ENCODE results near the gene CFAP91.
"Not testable (repeated sequence)": the region's sequence is repeated elsewhere in the genome, so short reads cannot be mapped to it uniquely, and the experiment has no call there.

Gene CFAP91

GRCh38 chr3:119672776-119673175 lies 30.0 kb upstream of the CFAP91 start:
- H3K4me3 Mint-ChIP-seq, result no peak overlapping the region
- peaks cover 48% of the 10 kb centered on the region for H3K4me1 Mint-ChIP-seq (ENCODE audit: low read depth)
- peaks cover 5% of the 10 kb centered on the region for H3K36me3 Mint-ChIP-seq
- H3K9me3 Mint-ChIP-seq (ENCODE audit: low read depth), result no peaks in the 10 kb centered on the region
- no peak overlapping the region for H3K27ac Mint-ChIP-seq
- H3K27me3 Mint-ChIP-seq, result no peaks in the 10 kb centered on the region

DNA sequence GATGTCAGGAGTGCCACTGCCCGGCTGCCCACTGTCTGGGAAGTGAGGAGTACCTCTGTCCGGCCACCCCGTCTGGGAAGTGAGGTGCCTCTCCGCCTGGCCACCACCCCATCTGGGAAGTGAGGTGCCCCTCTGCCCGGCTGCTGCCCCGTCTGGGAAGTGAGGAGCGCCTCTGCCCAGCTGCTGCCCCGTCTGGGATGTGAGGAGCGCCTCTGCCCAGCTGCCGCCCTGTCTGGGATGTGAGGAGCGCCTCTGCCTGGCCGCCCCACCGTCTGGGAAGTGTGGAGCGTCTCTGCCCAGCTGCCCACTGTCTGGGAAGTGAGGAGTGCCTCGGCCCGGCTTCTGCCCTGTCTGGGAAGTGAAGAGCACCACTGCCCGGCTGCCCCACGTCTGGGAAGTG lies 28.9 kb upstream of the CFAP91 start:
- H3K36me3 Mint-ChIP-seq, result peaks cover 5% of the 10 kb centered on the region

GRCh38 chr3:119675188-119675874 lies 27.5 kb upstream of the CFAP91 start:
- no peaks in the 10 kb centered on the region for H3K9me3 Mint-ChIP-seq (ENCODE audit: low read depth)
- H3K27me3 Mint-ChIP-seq, result no peaks in the 10 kb centered on the region
- peak overlapping the region; percentile 95 for H3K4me3 Mint-ChIP-seq
- peak overlapping the region; percentile 94 for H3K27ac Mint-ChIP-seq
- peaks cover 5% of the 10 kb centered on the region for H3K36me3 Mint-ChIP-seq
- H3K4me1 Mint-ChIP-seq (ENCODE audit: low read depth), result peaks cover 45% of the 10 kb centered on the region

More for the DNA sequence above, 28.9 kb upstream of the CFAP91 start:
- no peaks in the 10 kb centered on the region for H3K27me3 Mint-ChIP-seq
- no peak overlapping the region for H3K27ac Mint-ChIP-seq
- peaks cover 49% of the 10 kb centered on the region for H3K4me1 Mint-ChIP-seq (ENCODE audit: low read depth)
- H3K9me3 Mint-ChIP-seq (ENCODE audit: low read depth), result no peaks in the 10 kb centered on the region
- no peak overlapping the region for H3K4me3 Mint-ChIP-seq

GRCh38 chr3:119676020-119676419 lies 26.8 kb upstream of the CFAP91 start:
- H3K27me3 Mint-ChIP-seq, result no peaks in the 10 kb centered on the region
- peaks cover 5% of the 10 kb centered on the region for H3K36me3 Mint-ChIP-seq
- peak overlapping the region; percentile 94 for H3K27ac Mint-ChIP-seq
- peak overlapping the region; percentile 95 for H3K4me3 Mint-ChIP-seq
- H3K9me3 Mint-ChIP-seq (ENCODE audit: low read depth), result no peaks in the 10 kb centered on the region
- H3K4me1 Mint-ChIP-seq (ENCODE audit: low read depth), result peaks cover 44% of the 10 kb centered on the region

GRCh38 chr3:119676771-119677640 lies 25.8 kb upstream of the CFAP91 start, which contains the start of gene COX17:
TSS of gene COX17 (minus strand) at chr3:119677406. CDS start at chr3:119677310, 96 bp downstream.
- peaks cover 5% of the 10 kb centered on the region for H3K36me3 Mint-ChIP-seq
- H3K27me3 Mint-ChIP-seq, result no peaks in the 10 kb centered on the region
- H3K4me3 Mint-ChIP-seq, result peak within 1 kb of the TSS; percentile 95
- H3K27ac Mint-ChIP-seq, result peak within 1 kb of the TSS; percentile 94
- no peaks in the 10 kb centered on the region for H3K9me3 Mint-ChIP-seq (ENCODE audit: low read depth)
- peaks cover 37% of the 10 kb centered on the region for H3K4me1 Mint-ChIP-seq (ENCODE audit: low read depth)

DNA sequence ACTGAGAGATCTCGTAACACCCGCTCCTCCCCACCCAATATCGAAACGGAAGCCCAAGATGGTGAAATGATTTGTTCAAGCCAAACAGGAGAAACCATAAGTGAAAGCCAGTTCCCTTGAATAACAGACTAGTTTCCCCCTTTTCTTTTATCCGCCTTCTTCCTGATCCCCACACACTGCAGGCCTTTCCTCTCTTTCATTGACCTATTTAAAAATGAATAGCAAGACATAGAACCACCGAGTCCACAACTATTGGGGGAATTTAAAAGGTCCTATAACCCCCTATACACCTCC lies 25.2 kb upstream of the CFAP91 start:
- no peaks in the 10 kb centered on the region for H3K9me3 Mint-ChIP-seq (ENCODE audit: low read depth)
- H3K4me1 Mint-ChIP-seq (ENCODE audit: low read depth), result peaks cover 33% of the 10 kb centered on the region
- peak overlapping the region; percentile 90 for H3K27ac Mint-ChIP-seq
- H3K27me3 Mint-ChIP-seq, result no peaks in the 10 kb centered on the region
- H3K36me3 Mint-ChIP-seq, result peaks cover 5% of the 10 kb centered on the region
- H3K4me3 Mint-ChIP-seq, result peak overlapping the region; percentile 95

- H3K36me3 Mint-ChIP-seq; H3K9me3 Mint-ChIP-seq (ENCODE audit: low read depth): not testable (repeated sequence)
Observed at GRCh38 chr3:119678209-119678608, 24.6 kb upstream of the CFAP91 start.

DNA sequence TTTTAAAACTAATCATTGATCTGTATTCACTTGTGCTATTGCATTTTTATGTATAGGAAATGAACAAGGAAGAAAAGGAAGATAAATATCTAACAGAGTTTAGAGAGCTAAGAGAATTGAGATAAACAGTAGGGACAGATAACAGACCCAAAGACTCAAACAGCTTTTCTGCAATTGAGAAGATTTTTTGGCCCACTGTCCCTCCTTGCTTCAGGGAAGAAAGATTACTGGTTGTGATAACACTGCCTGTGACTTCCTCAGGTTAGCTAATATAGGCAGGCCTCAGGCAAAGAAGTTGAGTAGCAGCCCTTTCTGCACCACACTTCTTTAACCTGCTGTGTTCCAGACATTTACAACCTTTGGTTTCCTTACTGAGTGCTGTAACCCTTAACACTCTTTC lies 22.9 kb upstream of the CFAP91 start:
- H3K4me1 Mint-ChIP-seq (ENCODE audit: low read depth), result peaks cover 25% of the 10 kb centered on the region
- no peaks in the 10 kb centered on the region for H3K9me3 Mint-ChIP-seq (ENCODE audit: low read depth)
- no peak overlapping the region for H3K27ac Mint-ChIP-seq
- no peaks in the 10 kb centered on the region for H3K27me3 Mint-ChIP-seq
- H3K4me3 Mint-ChIP-seq, result no peak overlapping the region
- H3K36me3 Mint-ChIP-seq, result peaks cover 5% of the 10 kb centered on the region

More at GRCh38 chr3:119678209-119678608, 24.6 kb upstream of the CFAP91 start:
- not testable (repeated sequence) for H3K27me3 Mint-ChIP-seq, H3K4me3 Mint-ChIP-seq, H3K27ac Mint-ChIP-seq
- peaks cover 29% of the 10 kb centered on the region for H3K4me1 Mint-ChIP-seq (ENCODE audit: low read depth)

GRCh38 chr3:119681279-119681678 lies 21.5 kb upstream of the CFAP91 start:
- peaks cover 11% of the 10 kb centered on the region for H3K4me1 Mint-ChIP-seq (ENCODE audit: low read depth)
- H3K27ac Mint-ChIP-seq, result no peak overlapping the region
- no peaks in the 10 kb centered on the region for H3K9me3 Mint-ChIP-seq (ENCODE audit: low read depth)
- H3K27me3 Mint-ChIP-seq, result no peaks in the 10 kb centered on the region
- H3K4me3 Mint-ChIP-seq, result no peak overlapping the region
- H3K36me3 Mint-ChIP-seq, result peaks cover 2% of the 10 kb centered on the region

- Mint-ChIP-seq H3K4me3 (no peak overlapping the region), H3K4me1 (ENCODE audit: low read depth) (no peaks in the 10 kb centered on the region), H3K27me3 (peaks cover 6% of the 10 kb centered on the region), H3K27ac (no peak overlapping the region), H3K36me3 (peaks cover 7% of the 10 kb centered on the region), H3K9me3 (ENCODE audit: low read depth) (peaks cover 6% of the 10 kb centered on the region)
Observed at GRCh38 chr3:119683421-119683820, 19.4 kb upstream of the CFAP91 start.

DNA sequence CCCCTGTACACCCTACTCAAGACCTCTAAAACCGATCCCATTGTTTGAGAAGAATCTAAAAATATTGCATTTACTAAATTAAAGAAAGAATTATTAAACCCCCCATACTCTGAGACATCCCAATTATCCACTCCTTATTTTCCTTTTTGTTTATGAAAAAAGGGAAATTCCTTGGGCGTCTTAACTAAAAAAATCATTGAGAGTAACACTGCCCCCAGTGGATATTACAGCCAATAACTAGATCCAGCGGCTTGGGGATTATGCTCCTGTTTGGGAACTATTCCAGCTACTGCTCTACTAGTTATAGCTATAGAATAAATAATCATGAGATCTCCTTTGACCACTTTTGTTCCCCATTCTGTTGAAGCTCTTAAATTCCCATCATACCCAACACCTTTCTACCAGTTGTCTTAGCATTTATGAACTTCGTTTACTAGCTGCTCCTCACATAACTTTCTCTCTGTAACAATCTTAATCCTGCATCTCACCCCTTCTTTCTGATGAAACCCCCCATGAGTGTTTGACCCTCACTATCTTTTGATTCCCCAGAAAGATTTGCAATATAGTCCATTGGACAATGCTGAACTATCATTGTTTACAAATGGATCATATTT lies 12.7 kb upstream of the CFAP91 start:
- no peak overlapping the region for H3K27ac Mint-ChIP-seq
- H3K36me3 Mint-ChIP-seq, result peaks cover 9% of the 10 kb centered on the region
- H3K4me1 Mint-ChIP-seq (ENCODE audit: low read depth), result no peaks in the 10 kb centered on the region
- no peak overlapping the region for H3K4me3 Mint-ChIP-seq
- H3K9me3 Mint-ChIP-seq (ENCODE audit: low read depth), result peaks cover 6% of the 10 kb centered on the region
- peaks cover 9% of the 10 kb centered on the region for H3K27me3 Mint-ChIP-seq

- peaks cover 12% of the 10 kb centered on the region for H3K4me1 Mint-ChIP-seq (ENCODE audit: low read depth)
Observed at GRCh38 chr3:119695480-119695879, 7.3 kb upstream of the CFAP91 start.

GRCh38 chr3:119697394-119697793 lies 5.4 kb upstream of the CFAP91 start:
- Mint-ChIP-seq H3K9me3 (ENCODE audit: low read depth) (no peaks in the 10 kb centered on the region), H3K27ac (peak overlapping the region; percentile 22), H3K4me1 (ENCODE audit: low read depth) (peaks cover 30% of the 10 kb centered on the region), H3K36me3 (peaks cover 2% of the 10 kb centered on the region), H3K4me3 (no peak overlapping the region), H3K27me3 (no peaks in the 10 kb centered on the region)

More at GRCh38 chr3:119695480-119695879, 7.3 kb upstream of the CFAP91 start:
- Mint-ChIP-seq H3K27me3 (no peaks in the 10 kb centered on the region), H3K9me3 (ENCODE audit: low read depth) (no peaks in the 10 kb centered on the region), H3K27ac (no peak overlapping the region), H3K4me3 (no peak overlapping the region), H3K36me3 (peaks cover 2% of the 10 kb centered on the region)

GRCh38 chr3:119700269-119700919 lies 2.4 kb upstream of the CFAP91 start:
- Mint-ChIP-seq H3K36me3 (no peaks in the 10 kb centered on the region), H3K9me3 (ENCODE audit: low read depth) (no peaks in the 10 kb centered on the region), H3K4me3 (peak overlapping the region; percentile 27), H3K27me3 (no peaks in the 10 kb centered on the region), H3K4me1 (ENCODE audit: low read depth) (peaks cover 36% of the 10 kb centered on the region), H3K27ac (peak overlapping the region; percentile 94)

Data from activated naive CD8-positive, alpha-beta T cell (primary cell).